Esophagus squamous epithelium (tissue), 5 donors: Measurements from ENCODE around the gene CST6. TPM values are rescaled to one million over a fixed set of nuclear protein-coding genes. Genes with fewer than 3 reads are reported as not detected.

Source experiments
- DNase-seq: peaks from one replicate; lab custom pipeline; 2025; lab: John Stamatoyannopoulos, UW
- H3K27ac ChIP-seq, 4 donors: fragments of 200-600 bp; sonication (generic); one replicate each; pipeline ENCODE4 v1.5.1; 2016 to 2019; ENCODE audit warnings: mild to moderate bottlenecking in 1 of 4
- H3K27me3 ChIP-seq, 4 donors: fragments of 200-600 bp; sonication (generic); 1 replicate in 3 of 4; 2 replicates in 1 of 4; pipeline versions ENCODE4 v1.5.1 to v1.6.0; 2017 to 2021; ENCODE audit warnings: antibody characterized with exemption in 1 of 4
- H3K36me3 ChIP-seq, 3 donors: fragments of 200-600 bp; sonication (generic); one replicate each; pipeline ENCODE4 v1.5.1; 2016 to 2019
- H3K4me1 ChIP-seq, 3 donors: fragments of 200-600 bp; sonication (generic); one replicate each; pipeline ENCODE4 v1.5.1; 2017 to 2019
- H3K4me3 ChIP-seq, 4 donors: fragments of 200-600 bp; sonication (generic); 1 replicate in 3 of 4; 2 replicates in 1 of 4; pipeline ENCODE4 v1.5.1; 2016 to 2019; ENCODE audit warnings: mild to moderate bottlenecking in 2 of 4, moderate library complexity in 1 of 4
- H3K9me3 ChIP-seq, 3 donors: fragments of 200-600 bp; sonication (generic); one replicate each; pipeline ENCODE4 v1.5.1; 2016 to 2019
- CTCF ChIP-seq, 6 experiments: fragments of 450-650 bp in 4 of 6; fragments of 200-600 bp in 2 of 6; sonication (generic) in 2 of 6; IDR thresholded peaks; one replicate each; pipeline ENCODE4 v1.5.1; 2016 to 2019; ENCODE audit warnings: antibody characterized with exemption in 6 of 6, mild to moderate bottlenecking in 4 of 6, moderate library complexity in 4 of 6
- POLR2A ChIP-seq, 4 donors: fragments of 450-650 bp; IDR thresholded peaks; one replicate each; pipeline ENCODE4 v1.6.1; 2017; ENCODE audit warnings: antibody characterized with exemption in 4 of 4, mild to moderate bottlenecking in 4 of 4, moderate library complexity in 3 of 4
- WGBS, 2 donors: methylation state at CpG; one replicate each; pipeline ENCODE4 v1.1.5; 2018; 5-methylcytosine and 5-hydroxymethylcytosine counted together
- intact Hi-C: fragments of 100-400 bp; cut with DNase I; formaldehyde crosslinking; loops from one replicate; pipeline ENCODE4 v1.15.0; 2022
- total RNA-seq, 4 donors: library from RNA; depleted of rRNA; stranded (reverse); fragments of >200 nt; gene quantifications; one replicate each; pipeline ENCODE4 v1.1.0, GENCODE V29; 2016
- donor health status: DM: yes; HTN: yes; CAD: no.

The CST6 gene
- total RNA-seq, 4 donors from 2014 or later: 14.6 to 58.5 (median 15.1) TPM

DNA sequence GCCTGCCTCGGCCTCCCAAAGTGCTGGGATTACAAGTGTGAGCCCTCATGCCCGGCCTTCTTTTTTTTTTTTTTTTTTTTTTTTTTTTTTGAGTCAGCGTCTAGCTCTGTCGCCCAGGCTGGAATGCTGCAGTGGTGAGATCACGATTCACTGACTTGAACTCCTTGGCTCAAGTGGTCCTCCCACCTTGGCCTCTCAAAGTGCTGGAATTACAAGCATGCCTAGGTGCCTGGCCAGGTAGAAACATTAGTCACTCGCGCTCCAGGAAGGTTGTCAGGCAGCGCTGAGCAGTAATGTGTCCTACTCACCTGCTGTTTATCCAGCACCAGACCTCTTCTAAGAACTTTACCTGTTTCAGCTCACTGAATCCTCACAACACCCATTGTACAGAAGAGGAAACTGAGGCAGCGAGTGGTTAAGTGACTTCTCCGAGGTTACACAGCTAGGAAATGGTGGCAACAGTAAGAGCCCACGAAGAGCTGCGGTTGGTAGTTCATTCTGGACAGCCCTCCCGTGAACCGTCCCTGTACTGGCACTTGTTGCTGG lies 496 bp upstream of the CST6 start:
- no peak for DNase-seq
- TF ChIP-seq CTCF (IDR thresholded peaks at IDR 0.05): no peak
- no peak for TF ChIP-seq POLR2A (IDR thresholded peaks at IDR 0.05)
- intact Hi-C loops: no loop called here
- peak overlapping the region; percentile 27 to 60 (median 37) for H3K4me3 ChIP-seq
- WGBS, 2 donors: 29 to 38% methylated on average over 3 to 7 of the region's 14 CpGs
- no peaks in the 10 kb centered on the region for H3K9me3 ChIP-seq
- H3K36me3 ChIP-seq: peaks cover 0 to 6% (median 0%) of the 10 kb centered on the region in 3 donors
- peaks cover 14 to 50% (median 24%) of the 10 kb centered on the region in 3 donors for H3K4me1 ChIP-seq
- peak overlapping the region; percentile 51 to 84 (median 70) for H3K27ac ChIP-seq
- H3K27me3 ChIP-seq: peaks cover 0 to 30% (median 2%) of the 10 kb centered on the region in 4 donors

DNA sequence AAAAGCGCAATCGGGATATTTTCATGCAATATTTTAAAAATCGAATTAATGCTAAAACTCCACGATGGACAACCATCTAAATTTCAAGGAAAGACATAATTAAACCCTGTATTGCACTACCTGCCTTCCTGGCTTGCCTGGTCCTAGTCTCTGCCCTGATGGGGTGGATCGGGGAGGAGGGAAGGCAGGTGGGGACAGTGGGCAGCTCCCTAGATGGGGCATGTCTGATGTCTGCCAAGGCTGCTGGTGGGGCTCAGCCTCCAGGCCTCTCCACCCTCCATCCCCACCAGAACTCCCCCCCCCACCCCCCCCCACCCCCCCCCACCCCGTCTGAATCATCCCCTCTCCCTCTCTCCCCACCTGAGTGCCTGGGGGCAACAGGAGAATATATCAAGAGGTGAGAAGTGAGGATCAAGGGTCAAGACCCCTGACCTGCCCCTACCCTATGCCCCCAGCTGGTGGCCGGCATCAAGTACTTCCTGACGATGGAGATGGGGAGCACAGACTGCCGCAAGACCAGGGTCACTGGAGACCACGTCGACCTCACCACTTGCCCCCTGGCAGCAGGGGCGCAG lies 650 bp downstream of the CST6 start:
- 44 to 68% methylated on average over 6 to 8 of the region's 12 CpGs for WGBS, 2 donors
- Histone ChIP-seq H3K27ac (peak overlapping the region in 3 of 4 donors; percentile 65 to 84 (median 76)), H3K36me3 (no peaks in the 10 kb centered on the region), H3K4me3 (peak overlapping the region; percentile 27 to 60 (median 37)), H3K27me3 (peaks cover 0 to 30% (median 2%) of the 10 kb centered on the region in 4 donors), H3K9me3 (no peaks in the 10 kb centered on the region), H3K4me1 (peaks cover 14 to 43% (median 18%) of the 10 kb centered on the region in 3 donors)
- TF ChIP-seq CTCF (IDR thresholded peaks at IDR 0.05) (no peak), POLR2A (IDR thresholded peaks at IDR 0.05) (no peak)
- no peak for DNase-seq
- intact Hi-C loops: no loop called here

- peak overlapping the region; percentile 9 to 84 (median 64) for H3K27ac ChIP-seq
- intact Hi-C loops: no loop called here
- TF ChIP-seq CTCF (IDR thresholded peaks at IDR 0.05): no peak
- no peak for TF ChIP-seq POLR2A (IDR thresholded peaks at IDR 0.05)
- no peaks in the 10 kb centered on the region for H3K36me3 ChIP-seq
- WGBS, 2 donors: 45 to 81% methylated on average over 5 to 7 of the region's 12 CpGs
- peaks cover 0 to 30% (median 2%) of the 10 kb centered on the region in 4 donors for H3K27me3 ChIP-seq
- DNase-seq: no peak
- H3K9me3 ChIP-seq: no peaks in the 10 kb centered on the region
- peak overlapping the region in 2 of 4 donors; percentile 12 to 38 for H3K4me3 ChIP-seq
- peaks cover 14 to 36% (median 15%) of the 10 kb centered on the region in 3 donors for H3K4me1 ChIP-seq
Measured at GRCh38 chr11:66012946-66013761, 1.3 kb downstream of the CST6 start.

DNA sequence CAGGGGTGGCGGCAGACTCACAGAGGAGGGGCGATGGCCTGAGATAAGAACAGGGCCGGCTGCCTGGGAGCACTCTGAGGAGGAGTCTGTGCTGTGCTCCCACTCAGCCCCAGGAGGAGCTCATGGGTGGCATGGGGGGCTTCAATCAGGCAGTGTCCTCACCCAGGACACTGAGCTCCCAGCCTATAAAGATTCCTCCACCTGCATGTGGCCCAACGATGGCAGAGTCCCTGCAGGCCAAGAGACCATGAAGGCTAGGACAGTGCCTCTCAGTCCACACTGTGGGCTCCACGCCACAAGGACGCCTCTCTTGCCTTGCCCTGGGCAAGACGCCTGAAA lies 1.9 kb downstream of the CST6 start:
- DNase-seq: no peak
- H3K9me3 ChIP-seq: no peaks in the 10 kb centered on the region
- no peak overlapping the region for H3K27ac ChIP-seq
- intact Hi-C loops: no loop called here
- peaks cover 14 to 30% (median 15%) of the 10 kb centered on the region in 3 donors for H3K4me1 ChIP-seq
- H3K36me3 ChIP-seq: no peaks in the 10 kb centered on the region
- 64% methylated on average over 3 of the region's 7 CpGs; no CpG with 5 or more reads in 1 of the 2 donors for WGBS, 2 donors
- H3K27me3 ChIP-seq: peaks cover 0 to 30% (median 2%) of the 10 kb centered on the region in 4 donors
- TF ChIP-seq CTCF (IDR thresholded peaks at IDR 0.05): no peak
- TF ChIP-seq POLR2A (IDR thresholded peaks at IDR 0.05): no peak
- H3K4me3 ChIP-seq: no peak overlapping the region
